ENCODE results near the gene ISOC2. TPM values are rescaled to one million over a fixed set of nuclear protein-coding genes. Genes with fewer than 3 reads are reported as not detected.

ISOC2 gene
- total and polyA plus RNA-seq, 12 donors: 18.1 to 181 (median 77.8) TPM

DNA sequence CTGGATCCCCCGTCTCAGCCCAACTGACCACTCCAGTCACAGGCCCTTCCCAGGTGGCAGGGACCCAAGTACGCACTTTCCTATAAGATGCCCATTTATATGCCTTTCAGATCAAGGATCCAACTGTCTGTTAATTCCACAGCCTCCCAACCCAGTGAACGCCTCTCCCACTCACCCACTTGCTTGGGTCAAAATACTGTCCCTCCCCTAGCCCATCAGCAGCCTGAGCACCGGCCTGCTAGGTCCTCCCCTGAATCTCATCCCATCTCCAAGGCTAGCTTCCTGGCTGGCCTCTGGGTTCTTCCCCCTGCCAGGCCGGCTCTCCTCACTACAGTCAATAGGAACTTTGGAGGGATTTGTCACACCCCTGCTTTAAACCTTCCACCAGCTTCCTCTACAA is 55.8 kb downstream of the ISOC2 start:
- peaks cover 0 to 40% of the 10 kb centered on the region in 2 donors for H3K36me3 ChIP-seq (replicated peaks in 1 of 2)
- intact Hi-C loops (cut with DNase I): no loop called here
- TF ChIP-seq, protein P1, sequence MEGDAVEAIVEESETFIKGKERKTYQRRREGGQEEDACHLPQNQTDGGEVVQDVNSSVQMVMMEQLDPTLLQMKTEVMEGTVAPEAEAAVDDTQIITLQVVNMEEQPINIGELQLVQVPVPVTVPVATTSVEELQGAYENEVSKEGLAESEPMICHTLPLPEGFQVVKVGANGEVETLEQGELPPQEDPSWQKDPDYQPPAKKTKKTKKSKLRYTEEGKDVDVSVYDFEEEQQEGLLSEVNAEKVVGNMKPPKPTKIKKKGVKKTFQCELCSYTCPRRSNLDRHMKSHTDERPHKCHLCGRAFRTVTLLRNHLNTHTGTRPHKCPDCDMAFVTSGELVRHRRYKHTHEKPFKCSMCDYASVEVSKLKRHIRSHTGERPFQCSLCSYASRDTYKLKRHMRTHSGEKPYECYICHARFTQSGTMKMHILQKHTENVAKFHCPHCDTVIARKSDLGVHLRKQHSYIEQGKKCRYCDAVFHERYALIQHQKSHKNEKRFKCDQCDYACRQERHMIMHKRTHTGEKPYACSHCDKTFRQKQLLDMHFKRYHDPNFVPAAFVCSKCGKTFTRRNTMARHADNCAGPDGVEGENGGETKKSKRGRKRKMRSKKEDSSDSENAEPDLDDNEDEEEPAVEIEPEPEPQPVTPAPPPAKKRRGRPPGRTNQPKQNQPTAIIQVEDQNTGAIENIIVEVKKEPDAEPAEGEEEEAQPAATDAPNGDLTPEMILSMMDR (IDR thresholded peaks at IDR 0.05): no peak
- no peak for TF ChIP-seq POLR2A (IDR thresholded peaks at IDR 0.05)
- no peak for DNase-seq
- no peaks in the 10 kb centered on the region for H3K27me3 ChIP-seq
- H3K27ac ChIP-seq: no peak overlapping the region
- WGBS, 4 donors: 80 to 91% (median 86%) methylated on average over 5 of the region's 5 CpGs
- no peaks in the 10 kb centered on the region for H3K9me3 ChIP-seq (replicated peaks in 1 of 3)
- no peak overlapping the region for H3K4me3 ChIP-seq
- peaks cover 6 to 24% of the 10 kb centered on the region in 2 donors for H3K4me1 ChIP-seq (replicated peaks in 1 of 2)

Other genes starting within 250 kb of the ISOC2 start
- gene TMEM86B, start 232.9 kb downstream of the ISOC2 start, total RNA-seq: 1 to 10 TPM; 1.5 to 5.2 (median 4.1) TPM
- gene TMEM86B, start 232.9 kb downstream of the ISOC2 start, polyA plus RNA-seq: 10 to 100 TPM in 2 of 3 donors, under 1 TPM in 1; 0.20 to 47.8 (median 23.1) TPM
- 100 to 1,000 TPM in 2 of 9 donors, 10 to 100 TPM in 7; 28.9 to 116 (median 87.2) TPM for gene PPP6R1, start 202.6 kb downstream of the ISOC2 start, total RNA-seq
- 100 to 1,000 TPM in 1 of 3 donors, 10 to 100 TPM in 2; 33.4 to 102 (median 56.1) TPM for gene PPP6R1, start 202.6 kb downstream of the ISOC2 start, polyA plus RNA-seq
- 10 to 100 TPM; 22.0 to 46.0 (median 31.8) TPM for gene HSPBP1, start 181.5 kb downstream of the ISOC2 start, total RNA-seq
- gene HSPBP1, start 181.5 kb downstream of the ISOC2 start, polyA plus RNA-seq: 10 to 100 TPM; 18.8 to 49.8 (median 49.2) TPM
- gene BRSK1, start 177.6 kb downstream of the ISOC2 start, total RNA-seq: 10 to 100 TPM in 7 of 9 donors, 1 to 10 TPM in 2; 2.0 to 24.9 (median 13.1) TPM
- gene BRSK1, start 177.6 kb downstream of the ISOC2 start, polyA plus RNA-seq: 10 to 100 TPM in 2 of 3 donors, 1 to 10 TPM in 1; 7.2 to 64.3 (median 27.6) TPM
- gene TMEM150B, start 136.3 kb downstream of the ISOC2 start, total RNA-seq: 10 to 100 TPM in 2 of 9 donors, 1 to 10 TPM in 6, under 1 TPM in 1; 0.11 to 20.8 (median 7.9) TPM
- gene TMEM150B, start 136.3 kb downstream of the ISOC2 start, polyA plus RNA-seq: 1 to 10 TPM in 2 of 3 donors, under 1 TPM in 1; 0.51 to 4.7 (median 2.5) TPM
- gene KMT5C, start 121.8 kb downstream of the ISOC2 start, total RNA-seq: 10 to 100 TPM in 6 of 9 donors, 1 to 10 TPM in 3; 3.9 to 38.3 (median 14.9) TPM
- 10 to 100 TPM in 2 of 3 donors, 1 to 10 TPM in 1; 1.4 to 56.7 (median 30.3) TPM for gene KMT5C, start 121.8 kb downstream of the ISOC2 start, polyA plus RNA-seq
- gene COX6B2, start 106.9 kb downstream of the ISOC2 start, total RNA-seq: under 1 TPM in 2 of 9 donors, not detected in 7; 0.17 to 0.18 TPM
- gene COX6B2, start 106.9 kb downstream of the ISOC2 start, polyA plus RNA-seq: not detected
- not detected for gene GARIN5B, start 98.4 kb downstream of the ISOC2 start, total RNA-seq
- gene GARIN5B, start 98.4 kb downstream of the ISOC2 start, polyA plus RNA-seq: not detected
- gene IL11, start 91.2 kb downstream of the ISOC2 start, total RNA-seq: under 1 TPM in 2 of 9 donors, not detected in 7; 0.17 to 0.28 TPM
- gene IL11, start 91.2 kb downstream of the ISOC2 start, polyA plus RNA-seq: 1 to 10 TPM in 1 of 3 donors, under 1 TPM in 1, not detected in 1; 0.24 to 1.1 TPM
- gene TMEM190, start 84.8 kb downstream of the ISOC2 start, total RNA-seq: 1 to 10 TPM in 2 of 9 donors, under 1 TPM in 1, not detected in 6; 0.55 to 2.3 (median 1.1) TPM
- gene TMEM190, start 84.8 kb downstream of the ISOC2 start, polyA plus RNA-seq: 10 to 100 TPM in 1 of 3 donors, 1 to 10 TPM in 1, under 1 TPM in 1; 0.62 to 63.0 (median 4.7) TPM
- gene TMEM238, start 77.3 kb downstream of the ISOC2 start, total RNA-seq: 1 to 10 TPM in 8 of 9 donors, under 1 TPM in 1; 0.28 to 9.3 (median 2.9) TPM
- under 1 TPM in 1 of 3 donors, not detected in 2; 0.13 TPM for gene TMEM238, start 77.3 kb downstream of the ISOC2 start, polyA plus RNA-seq
- gene RPL28, start 75.7 kb downstream of the ISOC2 start, total RNA-seq: 1,000 to 10,000 TPM in 4 of 9 donors, 100 to 1,000 TPM in 5; 194 to 2,378 (median 694) TPM
- gene RPL28, start 75.7 kb downstream of the ISOC2 start, polyA plus RNA-seq: 1,000 to 10,000 TPM in 2 of 3 donors, 100 to 1,000 TPM in 1; 577 to 2,804 (median 2,164) TPM
- 10 to 100 TPM; 13.0 to 57.1 (median 20.3) TPM for gene UBE2S, start 53.9 kb downstream of the ISOC2 start, total RNA-seq
- gene UBE2S, start 53.9 kb downstream of the ISOC2 start, polyA plus RNA-seq: 10 to 100 TPM in 2 of 3 donors, 1 to 10 TPM in 1; 8.8 to 18.0 (median 11.9) TPM
- under 1 TPM in 5 of 9 donors, not detected in 4; 0.08 to 0.49 (median 0.20) TPM for gene SHISA7, start 18.3 kb downstream of the ISOC2 start, total RNA-seq
- 1 to 10 TPM in 2 of 3 donors, under 1 TPM in 1; 0.47 to 1.3 (median 1.1) TPM for gene SHISA7, start 18.3 kb downstream of the ISOC2 start, polyA plus RNA-seq
- not detected for gene C19orf85, start 3.1 kb upstream of the ISOC2 start, total RNA-seq
- not detected for gene C19orf85, start 3.1 kb upstream of the ISOC2 start, polyA plus RNA-seq
- 10 to 100 TPM in 3 of 9 donors, 1 to 10 TPM in 5, under 1 TPM in 1; 0.83 to 27.9 (median 8.7) TPM for gene ZNF628, start 15.0 kb upstream of the ISOC2 start, total RNA-seq
- gene ZNF628, start 15.0 kb upstream of the ISOC2 start, polyA plus RNA-seq: 10 to 100 TPM in 1 of 3 donors, 1 to 10 TPM in 1, under 1 TPM in 1; 0.04 to 17.5 (median 3.7) TPM
- gene NAT14, start 23.5 kb upstream of the ISOC2 start, total RNA-seq: 10 to 100 TPM in 6 of 9 donors, 1 to 10 TPM in 3; 4.9 to 46.7 (median 18.3) TPM
- gene NAT14, start 23.5 kb upstream of the ISOC2 start, polyA plus RNA-seq: 100 to 1,000 TPM in 1 of 3 donors, 10 to 100 TPM in 1, 1 to 10 TPM in 1; 6.2 to 108 (median 53.8) TPM
- 1 to 10 TPM in 8 of 9 donors, under 1 TPM in 1; 0.33 to 6.8 (median 4.4) TPM for gene SSC5D, start 26.8 kb upstream of the ISOC2 start, total RNA-seq
- 1 to 10 TPM; 1.3 to 10.0 (median 1.5) TPM for gene SSC5D, start 26.8 kb upstream of the ISOC2 start, polyA plus RNA-seq
- not detected for gene SBK2, start 75.5 kb upstream of the ISOC2 start, total RNA-seq
- gene SBK2, start 75.5 kb upstream of the ISOC2 start, polyA plus RNA-seq: not detected
- gene SBK3, start 83.9 kb upstream of the ISOC2 start, total RNA-seq: under 1 TPM in 2 of 9 donors, not detected in 7; 0.18 to 0.68 TPM
- under 1 TPM in 1 of 3 donors, not detected in 2; 0.10 TPM for gene SBK3, start 83.9 kb upstream of the ISOC2 start, polyA plus RNA-seq
- gene ZNF579, start 119.2 kb upstream of the ISOC2 start, total RNA-seq: 10 to 100 TPM in 2 of 9 donors, 1 to 10 TPM in 7; 2.1 to 15.8 (median 7.9) TPM
- gene ZNF579, start 119.2 kb upstream of the ISOC2 start, polyA plus RNA-seq: 10 to 100 TPM in 2 of 3 donors, 1 to 10 TPM in 1; 2.8 to 27.1 (median 12.2) TPM
- 10 to 100 TPM in 4 of 9 donors, 1 to 10 TPM in 5; 4.4 to 19.7 (median 9.2) TPM for gene FIZ1, start 137.9 kb upstream of the ISOC2 start, total RNA-seq
- gene FIZ1, start 137.9 kb upstream of the ISOC2 start, polyA plus RNA-seq: 10 to 100 TPM in 2 of 3 donors, 1 to 10 TPM in 1; 6.3 to 19.6 (median 15.2) TPM
- gene ZNF524, start 138.6 kb upstream of the ISOC2 start, total RNA-seq: 10 to 100 TPM in 8 of 9 donors, 1 to 10 TPM in 1; 7.7 to 83.7 (median 24.6) TPM
- 10 to 100 TPM in 2 of 3 donors, under 1 TPM in 1; 0.93 to 57.6 (median 57.1) TPM for gene ZNF524, start 138.6 kb upstream of the ISOC2 start, polyA plus RNA-seq
- 10 to 100 TPM in 5 of 9 donors, 1 to 10 TPM in 3, under 1 TPM in 1; 0.72 to 19.6 (median 10.3) TPM for gene ZNF865, start 144.0 kb upstream of the ISOC2 start, total RNA-seq
- 10 to 100 TPM in 2 of 3 donors, 1 to 10 TPM in 1; 2.0 to 24.7 (median 11.7) TPM for gene ZNF865, start 144.0 kb upstream of the ISOC2 start, polyA plus RNA-seq
- gene ZNF784, start 162.9 kb upstream of the ISOC2 start, total RNA-seq: 10 to 100 TPM in 3 of 9 donors, 1 to 10 TPM in 6; 5.4 to 16.3 (median 9.7) TPM
- 10 to 100 TPM in 1 of 3 donors, 1 to 10 TPM in 2; 3.5 to 13.6 (median 8.3) TPM for gene ZNF784, start 162.9 kb upstream of the ISOC2 start, polyA plus RNA-seq
- 10 to 100 TPM in 8 of 9 donors, 1 to 10 TPM in 1; 8.0 to 68.7 (median 42.0) TPM for gene ZNF580, start 179.4 kb upstream of the ISOC2 start, total RNA-seq
- 100 to 1,000 TPM in 1 of 3 donors, 10 to 100 TPM in 2; 16.6 to 101 (median 97.5) TPM for gene ZNF580, start 179.4 kb upstream of the ISOC2 start, polyA plus RNA-seq
- 10 to 100 TPM; 11.2 to 55.7 (median 22.7) TPM for gene ZNF581, start 182.0 kb upstream of the ISOC2 start, total RNA-seq
- 10 to 100 TPM in 2 of 3 donors, 1 to 10 TPM in 1; 8.7 to 23.3 (median 22.4) TPM for gene ZNF581, start 182.0 kb upstream of the ISOC2 start, polyA plus RNA-seq
- gene CCDC106, start 186.6 kb upstream of the ISOC2 start, total RNA-seq: 10 to 100 TPM; 21.7 to 42.8 (median 27.3) TPM
- 10 to 100 TPM; 14.8 to 63.8 (median 42.8) TPM for gene CCDC106, start 186.6 kb upstream of the ISOC2 start, polyA plus RNA-seq
- gene U2AF2, start 193.4 kb upstream of the ISOC2 start, total RNA-seq: 100 to 1,000 TPM in 6 of 9 donors, 10 to 100 TPM in 3; 76.0 to 178 (median 119) TPM
- 100 to 1,000 TPM in 1 of 3 donors, 10 to 100 TPM in 2; 58.9 to 243 (median 85.3) TPM for gene U2AF2, start 193.4 kb upstream of the ISOC2 start, polyA plus RNA-seq
- 100 to 1,000 TPM in 8 of 9 donors, 10 to 100 TPM in 1; 20.1 to 235 (median 162) TPM for gene EPN1, start 213.6 kb upstream of the ISOC2 start, total RNA-seq
- gene EPN1, start 213.6 kb upstream of the ISOC2 start, polyA plus RNA-seq: 100 to 1,000 TPM in 1 of 3 donors, 10 to 100 TPM in 2; 27.8 to 151 (median 77.1) TPM

Data from adrenal gland (tissue), 12 donors.